ENCODE measurements around the gene CEBPB.

GRCh38 chr20:50242178-50242514 lies 51.5 kb downstream of the CEBPB start:
- TF ChIP-seq, protein P1, sequence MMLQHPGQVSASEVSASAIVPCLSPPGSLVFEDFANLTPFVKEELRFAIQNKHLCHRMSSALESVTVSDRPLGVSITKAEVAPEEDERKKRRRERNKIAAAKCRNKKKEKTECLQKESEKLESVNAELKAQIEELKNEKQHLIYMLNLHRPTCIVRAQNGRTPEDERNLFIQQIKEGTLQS (IDR thresholded peaks at IDR 0.05) = no peak
- TF ChIP-seq RAD21 (IDR thresholded peaks at IDR 0.05) (no peak), EGR1 (IDR thresholded peaks at IDR 0.05; ENCODE audit: low read depth in 2 of 2) (no peak), CTCF (IDR thresholded peaks at IDR 0.05; ENCODE audit: low read depth, low read length, missing input control) (no peak), TAF1 (conservative IDR thresholded peaks at IDR 0.05) (no peak), YY1 (IDR thresholded peaks at IDR 0.05) (no peak), SP1 (IDR thresholded peaks at IDR 0.05) (no peak)
- TF ChIP-seq, protein P2, sequence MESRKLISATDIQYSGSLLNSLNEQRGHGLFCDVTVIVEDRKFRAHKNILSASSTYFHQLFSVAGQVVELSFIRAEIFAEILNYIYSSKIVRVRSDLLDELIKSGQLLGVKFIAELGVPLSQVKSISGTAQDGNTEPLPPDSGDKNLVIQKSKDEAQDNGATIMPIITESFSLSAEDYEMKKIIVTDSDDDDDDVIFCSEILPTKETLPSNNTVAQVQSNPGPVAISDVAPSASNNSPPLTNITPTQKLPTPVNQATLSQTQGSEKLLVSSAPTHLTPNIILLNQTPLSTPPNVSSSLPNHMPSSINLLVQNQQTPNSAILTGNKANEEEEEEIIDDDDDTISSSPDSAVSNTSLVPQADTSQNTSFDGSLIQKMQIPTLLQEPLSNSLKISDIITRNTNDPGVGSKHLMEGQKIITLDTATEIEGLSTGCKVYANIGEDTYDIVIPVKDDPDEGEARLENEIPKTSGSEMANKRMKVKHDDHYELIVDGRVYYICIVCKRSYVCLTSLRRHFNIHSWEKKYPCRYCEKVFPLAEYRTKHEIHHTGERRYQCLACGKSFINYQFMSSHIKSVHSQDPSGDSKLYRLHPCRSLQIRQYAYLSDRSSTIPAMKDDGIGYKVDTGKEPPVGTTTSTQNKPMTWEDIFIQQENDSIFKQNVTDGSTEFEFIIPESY (IDR thresholded peaks at IDR 0.05) = no peak
- TF ChIP-seq, protein P3, sequence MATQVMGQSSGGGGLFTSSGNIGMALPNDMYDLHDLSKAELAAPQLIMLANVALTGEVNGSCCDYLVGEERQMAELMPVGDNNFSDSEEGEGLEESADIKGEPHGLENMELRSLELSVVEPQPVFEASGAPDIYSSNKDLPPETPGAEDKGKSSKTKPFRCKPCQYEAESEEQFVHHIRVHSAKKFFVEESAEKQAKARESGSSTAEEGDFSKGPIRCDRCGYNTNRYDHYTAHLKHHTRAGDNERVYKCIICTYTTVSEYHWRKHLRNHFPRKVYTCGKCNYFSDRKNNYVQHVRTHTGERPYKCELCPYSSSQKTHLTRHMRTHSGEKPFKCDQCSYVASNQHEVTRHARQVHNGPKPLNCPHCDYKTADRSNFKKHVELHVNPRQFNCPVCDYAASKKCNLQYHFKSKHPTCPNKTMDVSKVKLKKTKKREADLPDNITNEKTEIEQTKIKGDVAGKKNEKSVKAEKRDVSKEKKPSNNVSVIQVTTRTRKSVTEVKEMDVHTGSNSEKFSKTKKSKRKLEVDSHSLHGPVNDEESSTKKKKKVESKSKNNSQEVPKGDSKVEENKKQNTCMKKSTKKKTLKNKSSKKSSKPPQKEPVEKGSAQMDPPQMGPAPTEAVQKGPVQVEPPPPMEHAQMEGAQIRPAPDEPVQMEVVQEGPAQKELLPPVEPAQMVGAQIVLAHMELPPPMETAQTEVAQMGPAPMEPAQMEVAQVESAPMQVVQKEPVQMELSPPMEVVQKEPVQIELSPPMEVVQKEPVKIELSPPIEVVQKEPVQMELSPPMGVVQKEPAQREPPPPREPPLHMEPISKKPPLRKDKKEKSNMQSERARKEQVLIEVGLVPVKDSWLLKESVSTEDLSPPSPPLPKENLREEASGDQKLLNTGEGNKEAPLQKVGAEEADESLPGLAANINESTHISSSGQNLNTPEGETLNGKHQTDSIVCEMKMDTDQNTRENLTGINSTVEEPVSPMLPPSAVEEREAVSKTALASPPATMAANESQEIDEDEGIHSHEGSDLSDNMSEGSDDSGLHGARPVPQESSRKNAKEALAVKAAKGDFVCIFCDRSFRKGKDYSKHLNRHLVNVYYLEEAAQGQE (IDR thresholded peaks at IDR 0.05) = no peak

Measured in liver (tissue), 3 donors.